Activated naive CD4-positive, alpha-beta T cell treated with anti-CD3 and anti-CD28 coated beads, Interleukin-2, amount 10 ng/mL, durations not matched to agents 7 days and 5 days (primary cell): ENCODE measurements around the gene TUBGCP5.
"Not testable (repeated sequence)": the region's sequence is repeated elsewhere in the genome, so short reads cannot be mapped to it uniquely, and the experiment has no call there.

Experiments
- CTCF ChIA-PET: fragments of 350-600 bp; sonication (Branson Sonifier 250); formaldehyde crosslinking; loops from one replicate; lab custom pipeline; 2021; ENCODE audit warnings: antibody characterized with exemption; lab: Charles Lee
- DNase-seq: peaks from one replicate; pipeline ENCODE4 v3.0.0-alpha.2; 2020
- H3K27ac Mint-ChIP-seq: one replicate; pipeline ENCODE4 v1.8.0; 2021; ENCODE audit warnings: mild to moderate bottlenecking, moderate library complexity, mixed read lengths
- H3K27me3 Mint-ChIP-seq: one replicate; pipeline ENCODE4 v1.8.0; 2021; ENCODE audit warnings: mild to moderate bottlenecking, mixed read lengths
- H3K36me3 Mint-ChIP-seq: one replicate; pipeline ENCODE4 v1.8.0; 2021; ENCODE audit warnings: mixed read lengths
- H3K4me1 Mint-ChIP-seq: one replicate; pipeline ENCODE4 v1.8.0; 2021; ENCODE audit warnings: mixed read lengths
- H3K4me3 Mint-ChIP-seq: one replicate; pipeline ENCODE4 v1.8.0; 2021; ENCODE audit warnings: mild to moderate bottlenecking, moderate library complexity, mixed read lengths
- H3K9me3 Mint-ChIP-seq: one replicate; pipeline ENCODE4 v1.8.0; 2021; ENCODE audit warnings: mixed read lengths

The TUBGCP5 gene

GRCh38 chr15:23039143-23039916 is at the start of gene TUBGCP5:
TUBGCP5 (minus strand) TSS chr15:23039569; CDS start chr15:23039543, 26 bp downstream.
- CTCF ChIA-PET: interaction anchor here (1.4 kb wide), 1 partner anchor 59 kb away, joined by 3 read pairs; the partner anchor contains the start of gene CYFIP1
- peak; percentile 99 for DNase-seq

GRCh38 chr15:23083115-23083514 is 43.7 kb upstream of the TUBGCP5 start:
- no peaks in the 10 kb centered on the region for H3K27me3 Mint-ChIP-seq
- H3K4me1 Mint-ChIP-seq: no peaks in the 10 kb centered on the region
- CTCF ChIA-PET: no interaction called here
- no peaks in the 10 kb centered on the region for H3K36me3 Mint-ChIP-seq
- H3K9me3 Mint-ChIP-seq: no peaks in the 10 kb centered on the region
- no peak overlapping the region for H3K4me3 Mint-ChIP-seq
- H3K27ac Mint-ChIP-seq: no peak overlapping the region
- DNase-seq: no peak

More at GRCh38 chr15:23039143-23039916, at the start of gene TUBGCP5:
- H3K27ac Mint-ChIP-seq: peak within 1 kb of the TSS; percentile 93
- peaks cover 15% of the 10 kb centered on the region for H3K36me3 Mint-ChIP-seq
- H3K4me1 Mint-ChIP-seq: peaks cover 24% of the 10 kb centered on the region
- peak within 1 kb of the TSS; percentile 82 for H3K4me3 Mint-ChIP-seq
- H3K9me3 Mint-ChIP-seq: no peaks in the 10 kb centered on the region
- no peaks in the 10 kb centered on the region for H3K27me3 Mint-ChIP-seq

GRCh38 chr15:23081996-23082737 is 42.8 kb upstream of the TUBGCP5 start:
- H3K27ac Mint-ChIP-seq, H3K4me1 Mint-ChIP-seq, H3K36me3 Mint-ChIP-seq, H3K4me3 Mint-ChIP-seq, H3K27me3 Mint-ChIP-seq, CTCF ChIA-PET, H3K9me3 Mint-ChIP-seq, DNase-seq: not testable (repeated sequence)

GRCh38 chr15:23081271-23081670 is 41.9 kb upstream of the TUBGCP5 start:
- H3K27ac Mint-ChIP-seq: no peak overlapping the region
- no peaks in the 10 kb centered on the region for H3K4me1 Mint-ChIP-seq
- H3K36me3 Mint-ChIP-seq: no peaks in the 10 kb centered on the region
- DNase-seq: no peak
- CTCF ChIA-PET: no interaction called here
- no peaks in the 10 kb centered on the region for H3K27me3 Mint-ChIP-seq
- no peak overlapping the region for H3K4me3 Mint-ChIP-seq
- H3K9me3 Mint-ChIP-seq: no peaks in the 10 kb centered on the region

- Mint-ChIP-seq H3K27me3 (no peaks in the 10 kb centered on the region), H3K4me3 (no peak overlapping the region), H3K27ac (no peak overlapping the region), H3K4me1 (no peaks in the 10 kb centered on the region), H3K9me3 (no peaks in the 10 kb centered on the region), H3K36me3 (no peaks in the 10 kb centered on the region)
- CTCF ChIA-PET: no interaction called here
- no peak for DNase-seq
These were observed 40.4 kb upstream of the TUBGCP5 start for GRCh38 chr15:23079766-23080165.

GRCh38 chr15:23075927-23076326 is 36.6 kb upstream of the TUBGCP5 start:
- H3K4me3 Mint-ChIP-seq: no peak overlapping the region
- peaks cover 5% of the 10 kb centered on the region for H3K27me3 Mint-ChIP-seq
- DNase-seq: no peak
- H3K36me3 Mint-ChIP-seq: no peaks in the 10 kb centered on the region
- no peaks in the 10 kb centered on the region for H3K9me3 Mint-ChIP-seq
- no peak overlapping the region for H3K27ac Mint-ChIP-seq
- no peaks in the 10 kb centered on the region for H3K4me1 Mint-ChIP-seq
- CTCF ChIA-PET: no interaction called here

GRCh38 chr15:23074684-23075083 is 35.3 kb upstream of the TUBGCP5 start:
- no peak for DNase-seq
- Mint-ChIP-seq H3K4me3 (no peak overlapping the region), H3K27ac (no peak overlapping the region), H3K9me3 (no peaks in the 10 kb centered on the region), H3K27me3 (peaks cover 5% of the 10 kb centered on the region), H3K36me3 (no peaks in the 10 kb centered on the region), H3K4me1 (no peaks in the 10 kb centered on the region)
- CTCF ChIA-PET: interaction anchor here (0.7 kb wide), 1 partner anchor 1805 kb away, joined by 3 read pairs; no protein-coding TSS in a partner anchor

GRCh38 chr15:23073890-23074646 is 34.7 kb upstream of the TUBGCP5 start:
- CTCF ChIA-PET: interaction anchor here (0.5 to 0.7 kb wide), 2 partner anchors 474 to 1804 kb away, joined by 3 read pairs; no protein-coding TSS in a partner anchor

GRCh38 chr15:23072633-23073032 is 33.3 kb upstream of the TUBGCP5 start:
- no peaks in the 10 kb centered on the region for H3K36me3 Mint-ChIP-seq
- no peaks in the 10 kb centered on the region for H3K9me3 Mint-ChIP-seq
- H3K27me3 Mint-ChIP-seq: peaks cover 5% of the 10 kb centered on the region
- DNase-seq: no peak
- no peak overlapping the region for H3K27ac Mint-ChIP-seq
- CTCF ChIA-PET: no interaction called here
- H3K4me3 Mint-ChIP-seq: no peak overlapping the region
- H3K4me1 Mint-ChIP-seq: no peaks in the 10 kb centered on the region

More at GRCh38 chr15:23073890-23074646, 34.7 kb upstream of the TUBGCP5 start:
- Mint-ChIP-seq H3K4me3 (no peak overlapping the region), H3K27ac (no peak overlapping the region), H3K27me3 (peaks cover 5% of the 10 kb centered on the region), H3K9me3 (no peaks in the 10 kb centered on the region), H3K4me1 (no peaks in the 10 kb centered on the region), H3K36me3 (no peaks in the 10 kb centered on the region)
- no peak for DNase-seq

GRCh38 chr15:23069496-23070166 is 30.3 kb upstream of the TUBGCP5 start:
- CTCF ChIA-PET: interaction anchor here (0.6 kb wide), 1 partner anchor 22 kb away, joined by 4 read pairs; no protein-coding TSS in a partner anchor
- Mint-ChIP-seq H3K9me3 (no peaks in the 10 kb centered on the region), H3K36me3 (no peaks in the 10 kb centered on the region), H3K4me3 (no peak overlapping the region), H3K4me1 (no peaks in the 10 kb centered on the region), H3K27ac (no peak overlapping the region), H3K27me3 (peaks cover 5% of the 10 kb centered on the region)
- DNase-seq: no peak

GRCh38 chr15:23067416-23067815 is 28.0 kb upstream of the TUBGCP5 start:
- Mint-ChIP-seq H3K4me1 (no peaks in the 10 kb centered on the region), H3K27me3 (no peaks in the 10 kb centered on the region), H3K4me3 (no peak overlapping the region), H3K9me3 (peaks cover 9% of the 10 kb centered on the region), H3K27ac (no peak overlapping the region), H3K36me3 (no peaks in the 10 kb centered on the region)
- DNase-seq: no peak
- CTCF ChIA-PET: no interaction called here

GRCh38 chr15:23065836-23066235 is 26.5 kb upstream of the TUBGCP5 start:
- no peaks in the 10 kb centered on the region for H3K4me1 Mint-ChIP-seq
- H3K36me3 Mint-ChIP-seq: no peaks in the 10 kb centered on the region
- H3K4me3 Mint-ChIP-seq: no peak overlapping the region
- no peak overlapping the region for H3K27ac Mint-ChIP-seq
- CTCF ChIA-PET: no interaction called here
- H3K9me3 Mint-ChIP-seq: peaks cover 10% of the 10 kb centered on the region
- H3K27me3 Mint-ChIP-seq: no peaks in the 10 kb centered on the region
- no peak for DNase-seq

- Mint-ChIP-seq H3K27ac (no peak overlapping the region), H3K9me3 (peaks cover 10% of the 10 kb centered on the region), H3K4me1 (no peaks in the 10 kb centered on the region), H3K4me3 (no peak overlapping the region), H3K36me3 (no peaks in the 10 kb centered on the region), H3K27me3 (no peaks in the 10 kb centered on the region)
- DNase-seq: no peak
- CTCF ChIA-PET: no interaction called here
These were observed 24.8 kb upstream of the TUBGCP5 start for GRCh38 chr15:23064156-23064555.
